NCI-H510A treated with DMSO at 0.1 percent for 48 hours (cell line): Measurements from ENCODE around the gene NFAM1.

Experiments used
- DNase-seq: peaks from one replicate; lab custom pipeline; 2025; lab: John Stamatoyannopoulos, UW

The NFAM1 gene

DNA sequence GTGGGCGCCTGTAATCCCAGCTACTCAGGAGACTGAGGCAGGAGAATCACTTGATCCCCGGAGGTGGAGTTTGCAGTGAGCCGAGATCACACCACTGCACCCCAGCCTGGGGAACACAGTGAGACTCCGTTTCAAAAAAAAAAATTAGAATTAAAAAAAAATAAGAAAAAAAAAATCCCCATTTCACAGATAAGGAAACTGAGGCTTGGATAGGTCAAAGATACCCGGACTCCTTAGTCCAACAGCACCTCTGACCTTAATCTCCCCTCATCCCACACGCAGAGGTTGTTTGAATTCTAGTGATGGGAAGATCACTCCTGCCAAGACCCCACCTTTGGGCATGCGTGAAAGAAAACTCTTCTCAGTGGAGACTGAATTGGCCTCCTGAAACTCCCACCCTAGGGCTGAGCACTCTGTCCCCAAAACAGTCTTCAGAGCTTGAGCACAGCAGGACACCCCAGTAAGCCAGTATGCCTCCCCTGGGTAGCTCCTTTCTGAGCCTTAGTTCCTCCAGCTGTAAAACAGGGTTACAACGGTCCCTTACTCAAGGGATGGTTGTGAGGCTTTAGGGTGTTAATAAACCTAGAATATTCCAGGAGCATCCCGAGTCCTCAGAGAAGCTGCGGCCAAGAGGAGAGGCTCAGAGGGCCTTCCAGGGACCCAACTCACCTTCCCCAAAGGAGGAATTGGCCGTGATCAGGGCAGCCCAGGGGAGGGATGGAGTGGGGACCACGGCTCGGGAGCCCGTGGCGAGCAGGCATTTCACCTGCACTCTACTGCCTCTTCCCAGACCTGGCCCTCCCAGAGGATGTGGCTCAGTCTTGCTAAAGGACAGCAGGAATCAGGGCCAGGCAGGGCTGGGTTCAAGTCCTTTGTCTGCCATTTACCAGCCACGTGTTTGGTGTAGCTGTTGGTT lies 73.3 kb downstream of the NFAM1 start:
- DNase-seq = no peak

DNA sequence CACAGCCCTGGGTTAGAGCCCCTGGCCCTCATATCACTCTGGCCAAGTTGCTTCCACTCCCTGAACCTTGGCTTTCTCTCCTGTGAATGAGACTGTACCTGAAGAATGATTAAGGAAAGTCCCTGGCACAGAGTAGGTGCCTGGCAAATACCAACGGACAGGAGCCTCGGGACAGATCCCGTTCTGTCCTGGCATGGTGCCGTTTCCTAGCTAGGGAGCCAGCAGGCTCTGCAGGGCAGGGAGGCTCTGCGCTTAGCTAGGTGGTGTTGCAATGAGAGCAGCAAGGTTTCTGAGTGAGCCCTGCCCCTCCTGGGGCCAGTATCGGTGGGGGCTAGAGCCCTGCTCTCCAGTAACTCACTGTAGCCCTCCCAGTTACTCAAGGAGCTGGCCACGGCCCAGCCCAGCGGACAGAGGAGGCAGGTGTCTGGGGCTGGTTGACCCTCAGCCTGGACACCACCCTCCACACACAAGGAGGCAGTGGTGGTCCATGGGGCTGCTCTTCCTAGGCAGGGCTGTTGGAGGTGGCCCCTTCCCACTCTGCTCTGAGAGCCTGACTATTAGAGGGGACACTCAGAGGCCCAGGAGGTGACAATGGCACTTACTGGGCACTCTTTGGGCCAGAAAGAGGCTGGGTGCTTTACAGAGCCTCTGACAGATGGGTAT lies 74.4 kb downstream of the NFAM1 start:
- DNase-seq = no peak

GRCh38 chr22:42357221-42357620 lies 75.0 kb downstream of the NFAM1 start:
- no peak for DNase-seq

DNA sequence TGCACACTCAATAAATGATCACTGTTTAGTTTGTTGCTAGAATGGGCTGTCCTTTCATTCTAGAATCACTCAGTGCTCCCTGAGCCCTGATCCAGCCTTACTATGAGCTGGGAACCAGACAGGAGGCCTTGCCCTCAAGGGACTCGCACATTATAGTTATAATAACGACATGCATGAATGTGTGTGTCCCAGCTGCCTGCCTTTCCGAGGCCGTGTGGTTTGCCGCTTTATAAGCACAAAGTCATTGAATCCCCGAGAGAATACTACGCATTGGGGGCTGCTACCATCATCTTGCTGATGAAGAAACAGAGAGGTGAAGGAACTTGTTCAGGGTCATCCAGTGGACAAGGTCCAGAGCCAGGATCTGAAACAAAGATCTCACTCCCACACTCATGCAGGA lies 75.7 kb downstream of the NFAM1 start:
- no peak for DNase-seq

- peak; percentile 71 for DNase-seq
Observed at GRCh38 chr22:42353883-42354727, 78.1 kb downstream of the NFAM1 start.

DNA sequence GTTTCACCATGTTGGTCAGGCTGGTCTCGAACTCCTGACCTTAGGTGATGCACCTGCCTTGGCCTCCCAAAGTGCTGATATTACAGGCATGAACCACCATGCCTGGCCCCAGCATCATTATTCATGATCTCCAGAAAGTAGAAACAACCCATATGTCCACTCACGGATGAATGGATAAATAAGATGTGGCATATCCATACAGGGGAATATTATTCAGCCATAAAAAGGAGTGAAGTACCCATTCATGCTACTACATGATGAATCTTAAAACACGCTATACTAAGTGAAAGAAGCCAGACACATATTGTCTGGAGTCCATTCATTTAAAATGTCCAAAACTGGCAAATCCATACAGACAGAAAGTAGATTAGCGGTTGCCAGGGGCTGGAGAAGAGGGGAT lies 81.8 kb downstream of the NFAM1 start:
- DNase-seq = no peak

DNA sequence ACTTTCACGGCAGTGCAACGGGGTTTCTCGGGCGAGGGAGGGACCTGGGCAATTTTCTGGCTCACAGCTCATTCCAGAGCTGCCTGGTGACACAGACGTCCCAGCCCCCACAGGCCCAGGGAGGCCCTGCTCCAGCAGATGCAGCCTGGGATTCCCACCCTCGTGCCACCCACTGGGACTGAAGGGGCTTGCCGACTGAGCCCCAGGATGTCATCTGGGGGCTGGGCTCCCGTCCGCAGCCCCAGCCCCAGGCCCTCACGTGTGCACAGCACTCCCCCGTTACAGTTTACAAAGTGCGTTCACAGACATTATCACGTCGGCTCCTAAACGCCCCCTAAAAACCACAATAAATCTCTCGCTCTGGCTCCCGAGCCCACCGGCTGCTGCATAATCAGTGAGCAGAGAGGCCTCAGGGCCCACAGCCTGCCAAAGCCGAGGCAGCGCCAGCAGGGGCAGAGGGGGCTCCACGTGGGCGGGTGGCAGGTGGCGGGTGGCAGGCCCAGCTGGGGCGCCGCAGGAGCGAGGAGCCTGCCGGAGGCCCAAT lies 84.8 kb downstream of the NFAM1 start:
- DNase-seq = no peak

GRCh38 chr22:42346722-42347121 lies 85.5 kb downstream of the NFAM1 start:
- no peak for DNase-seq

- DNase-seq = no peak
Observed at GRCh38 chr22:42345458-42345857, 86.7 kb downstream of the NFAM1 start.

DNA sequence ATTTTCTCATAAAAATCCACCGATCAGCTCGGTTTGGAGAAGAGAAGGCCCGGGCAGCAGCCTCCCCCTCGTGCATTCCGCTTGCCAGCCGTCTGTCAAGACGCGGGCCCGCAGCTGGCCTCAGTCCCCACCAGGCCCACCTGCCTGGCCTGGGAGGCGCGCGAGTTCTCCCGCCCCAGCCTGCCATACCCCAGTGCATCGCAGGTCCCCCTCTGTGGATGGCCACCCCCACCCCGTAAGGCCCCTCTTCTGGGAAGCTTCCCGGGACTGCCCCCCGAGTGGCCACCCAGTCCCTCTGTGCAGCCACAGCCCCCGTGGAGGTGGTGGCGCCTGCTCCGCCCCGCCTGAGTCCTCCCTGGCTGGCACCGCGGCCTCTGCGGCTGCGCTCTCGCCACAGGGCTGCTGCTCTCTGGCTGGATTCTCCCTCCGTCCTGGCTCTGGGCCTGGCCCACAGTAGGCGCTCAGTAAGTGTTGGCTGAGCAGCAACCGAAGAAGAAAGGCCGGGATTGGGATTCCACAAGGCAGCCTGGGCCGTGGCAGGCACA lies 87.8 kb downstream of the NFAM1 start:
- DNase-seq = peak; percentile 13

DNA sequence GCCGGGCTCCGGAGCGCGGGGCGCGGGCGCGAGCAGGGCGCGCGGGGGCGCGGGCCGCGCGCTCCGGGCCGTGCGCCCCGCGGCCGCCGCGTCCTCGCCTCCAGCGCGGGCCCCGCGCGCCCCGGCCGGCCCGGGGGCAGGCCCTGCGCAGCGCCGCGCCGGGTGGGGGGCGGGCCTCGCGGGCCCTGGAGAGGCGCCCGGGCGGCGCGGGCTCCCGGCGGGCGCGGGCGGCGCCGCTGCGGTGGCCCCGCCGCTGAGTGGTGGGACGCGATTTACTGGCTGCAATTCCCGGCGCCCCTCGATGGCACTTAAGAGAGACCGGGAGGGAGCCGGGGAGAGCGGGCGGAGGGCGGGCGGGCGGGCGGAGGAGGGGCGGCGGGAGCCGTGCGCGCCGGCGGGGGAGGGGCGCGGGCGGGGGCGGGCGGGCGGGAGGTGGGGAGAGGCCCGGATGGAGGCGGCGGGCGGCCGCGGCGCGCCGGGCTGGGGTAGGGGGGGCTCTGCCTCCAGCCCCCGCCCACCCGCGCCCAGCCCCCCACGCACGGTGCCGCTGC lies 88.6 kb downstream of the NFAM1 start:
- DNase-seq = no peak

- peak; percentile 19 for DNase-seq
Observed at GRCh38 chr22:42343121-42343454, 89.1 kb downstream of the NFAM1 start.

DNA sequence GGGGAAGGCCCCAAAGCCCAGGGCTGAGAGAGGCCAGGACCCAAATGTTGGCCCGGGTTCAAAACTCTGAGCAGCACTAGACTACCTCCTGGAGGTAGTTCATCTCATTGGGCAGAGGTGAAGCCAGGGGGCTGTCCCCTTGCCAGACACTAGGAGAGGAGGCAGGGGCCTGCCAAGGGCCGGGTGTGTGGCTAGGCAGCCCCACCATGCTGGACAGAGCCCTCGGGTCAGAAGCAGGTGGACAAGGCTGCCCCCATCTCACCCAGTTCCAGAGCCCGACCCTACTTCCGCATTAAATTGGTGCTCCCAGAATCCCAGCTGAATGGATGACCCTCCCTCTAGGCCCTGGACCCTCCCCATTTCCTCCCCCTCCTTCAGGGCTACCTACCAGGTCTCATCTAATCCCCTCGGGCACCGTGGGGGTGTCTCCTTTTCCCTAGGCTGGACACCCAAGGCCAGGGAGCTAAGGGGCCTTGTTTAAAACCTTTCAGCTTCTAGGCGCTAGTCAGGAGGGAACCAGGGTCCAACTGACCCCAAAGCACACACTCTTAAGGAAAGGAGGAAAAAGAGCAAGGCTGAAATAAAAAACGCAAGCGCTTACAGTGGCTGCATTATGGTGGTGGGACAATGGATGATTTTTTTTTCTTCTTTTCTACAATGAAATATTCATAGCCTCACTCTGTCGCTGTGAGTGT lies 89.6 kb downstream of the NFAM1 start:
- DNase-seq = no peak

GRCh38 chr22:42341779-42342178 lies 90.4 kb downstream of the NFAM1 start:
- DNase-seq = no peak

GRCh38 chr22:42340829-42341383 lies 91.3 kb downstream of the NFAM1 start:
- DNase-seq = no peak

DNA sequence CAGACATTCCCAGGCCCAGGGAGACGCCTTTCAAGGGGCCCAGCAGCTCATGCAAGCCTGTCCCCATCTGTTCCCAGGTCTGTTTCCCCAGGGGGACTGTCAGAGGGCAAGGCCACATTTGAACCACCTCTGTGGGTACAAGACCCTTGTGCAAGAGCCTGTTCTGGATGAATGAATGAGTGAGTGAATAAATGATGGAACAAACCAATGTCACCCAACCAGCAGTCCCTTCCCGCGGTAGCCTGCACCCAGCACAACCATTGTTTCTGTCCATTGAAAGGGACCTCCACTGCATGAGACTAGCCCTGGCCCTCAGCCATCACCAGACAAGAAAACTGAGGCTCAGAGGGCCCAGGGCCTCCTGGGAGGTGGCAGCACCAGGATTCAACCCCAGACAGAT lies 92.1 kb downstream of the NFAM1 start:
- DNase-seq = no peak

GRCh38 chr22:42338479-42338878 lies 93.7 kb downstream of the NFAM1 start:
- no peak for DNase-seq

DNA sequence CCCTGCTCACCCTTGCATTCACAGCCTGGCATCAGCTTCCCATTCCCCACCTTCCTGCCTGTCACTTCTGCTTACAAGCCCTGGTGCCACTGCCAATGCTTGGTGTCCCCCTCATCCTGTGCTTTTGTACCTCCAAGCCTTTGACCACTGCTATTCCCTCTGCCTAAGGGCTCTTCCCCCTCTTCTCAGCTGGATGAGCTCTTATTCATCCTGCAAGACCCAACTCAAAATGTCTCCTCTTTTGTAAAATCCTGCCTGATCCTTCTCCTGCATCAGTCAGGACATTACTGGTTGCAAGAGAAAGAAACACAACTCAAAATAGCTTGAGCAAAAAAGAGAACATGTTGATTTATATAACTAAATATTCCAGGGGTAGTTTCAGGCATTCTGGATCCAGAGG lies 94.8 kb downstream of the NFAM1 start:
- no peak for DNase-seq

GRCh38 chr22:42336527-42337227 lies 95.5 kb downstream of the NFAM1 start:
- no peak for DNase-seq

DNA sequence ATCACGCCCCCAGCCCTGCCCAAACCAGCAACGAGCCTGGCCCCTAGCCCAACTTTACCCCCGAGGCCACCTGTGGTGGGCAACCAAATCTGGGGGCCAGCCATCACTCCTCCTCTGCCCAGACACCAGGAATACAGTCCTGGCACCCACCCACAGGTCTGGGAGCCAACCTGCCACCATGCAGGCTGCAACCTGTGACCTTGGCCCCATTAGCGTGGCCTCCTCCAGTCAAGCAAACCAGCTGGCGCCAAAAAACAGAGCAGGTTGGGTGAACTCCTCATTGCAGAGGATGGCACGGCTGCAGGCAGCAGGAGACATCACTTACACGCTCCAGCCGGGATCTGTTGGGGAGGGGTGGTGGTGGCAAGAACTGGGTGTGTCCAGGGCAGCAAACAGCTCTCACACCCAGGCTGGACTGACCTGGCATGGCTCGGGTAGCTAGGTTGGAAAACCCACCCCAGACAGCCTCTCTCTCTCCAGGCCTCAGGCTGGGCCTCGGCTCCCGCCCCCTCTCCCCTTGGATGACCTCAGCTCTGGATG lies 96.3 kb downstream of the NFAM1 start:
- DNase-seq = no peak
